Type B pancreatic cell (in vitro differentiated cells): Measurements from ENCODE around the gene PIAS1. TPM values are rescaled to one million over a fixed set of nuclear protein-coding genes. Genes with fewer than 3 reads are reported as not detected.

ENCODE experiments used
- DNase-seq: peaks from one replicate; pipeline ENCODE4 v3.0.0; 2021; ENCODE audit warnings: mixed read lengths; ENCODE audit not compliant: unreplicated experiment; ENCODE audit errors: extremely low spot score
- H3K27ac Mint-ChIP-seq: 2 replicates; pipeline ENCODE4 v1.8.0; 2021; ENCODE audit warnings: mild to moderate bottlenecking, mixed read lengths
- H3K27me3 Mint-ChIP-seq: 2 replicates; pipeline ENCODE4 v1.8.0; 2021; ENCODE audit warnings: mixed read lengths
- H3K36me3 Mint-ChIP-seq: 2 replicates; pipeline ENCODE4 v1.8.0; 2021; ENCODE audit warnings: mixed read lengths
- H3K4me1 Mint-ChIP-seq: one replicate; pipeline ENCODE4 v1.8.0; 2021; ENCODE audit warnings: mixed read lengths; ENCODE audit not compliant: unreplicated experiment
- H3K4me3 Mint-ChIP-seq: 2 replicates; pipeline ENCODE4 v1.8.0; 2021; ENCODE audit warnings: mild to moderate bottlenecking, mixed read lengths
- H3K9me3 Mint-ChIP-seq: 2 replicates; pipeline ENCODE4 v1.8.0; 2021; ENCODE audit warnings: mixed read lengths
- total RNA-seq: library from RNA; stranded (reverse); gene quantifications from 2 replicates; pipeline ENCODE4 v1.2.1, GENCODE V29; 2021; ENCODE audit warnings: low replicate concordance
- TF ChIP-seq, protein P1 (sequence below): fragments of 200-600 bp; sonication (generic); conservative IDR thresholded peaks from 2 replicates; pipeline ENCODE4 v1.5.0; 2021; ENCODE audit warnings: antibody characterized with exemption, mild to moderate bottlenecking

The PIAS1 gene
- total RNA-seq, 1 donor from 2014 or later = 56.2 TPM

DNA sequence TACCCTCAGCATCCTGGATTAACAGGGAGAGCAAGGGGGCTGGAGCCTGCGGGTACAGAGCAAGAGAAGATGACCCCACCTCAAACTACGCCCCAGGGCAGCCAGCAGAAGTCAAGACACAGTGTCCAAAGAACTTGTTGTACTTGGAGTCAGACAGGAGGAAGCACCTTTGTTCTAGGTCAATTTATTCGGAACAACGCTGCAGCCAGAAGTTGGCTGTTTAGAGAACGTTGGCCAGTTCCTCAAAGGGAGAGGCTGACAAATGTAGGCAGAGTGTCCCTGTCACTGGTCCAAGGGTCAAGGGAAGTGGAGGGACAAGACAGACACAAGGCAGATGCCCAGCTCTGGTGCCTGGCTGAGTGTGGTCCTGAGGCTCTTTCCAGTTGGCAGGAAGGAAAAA lies 32.1 kb upstream of the PIAS1 start:
- no peaks in the 10 kb centered on the region for H3K27me3 Mint-ChIP-seq
- peaks cover 4% of the 10 kb centered on the region for H3K36me3 Mint-ChIP-seq
- H3K4me1 Mint-ChIP-seq = peaks cover 12% of the 10 kb centered on the region
- no peak overlapping the region for H3K27ac Mint-ChIP-seq
- H3K9me3 Mint-ChIP-seq = peaks cover 12% of the 10 kb centered on the region
- no peak overlapping the region for H3K4me3 Mint-ChIP-seq
- DNase-seq = no peak
- TF ChIP-seq, protein P1, sequence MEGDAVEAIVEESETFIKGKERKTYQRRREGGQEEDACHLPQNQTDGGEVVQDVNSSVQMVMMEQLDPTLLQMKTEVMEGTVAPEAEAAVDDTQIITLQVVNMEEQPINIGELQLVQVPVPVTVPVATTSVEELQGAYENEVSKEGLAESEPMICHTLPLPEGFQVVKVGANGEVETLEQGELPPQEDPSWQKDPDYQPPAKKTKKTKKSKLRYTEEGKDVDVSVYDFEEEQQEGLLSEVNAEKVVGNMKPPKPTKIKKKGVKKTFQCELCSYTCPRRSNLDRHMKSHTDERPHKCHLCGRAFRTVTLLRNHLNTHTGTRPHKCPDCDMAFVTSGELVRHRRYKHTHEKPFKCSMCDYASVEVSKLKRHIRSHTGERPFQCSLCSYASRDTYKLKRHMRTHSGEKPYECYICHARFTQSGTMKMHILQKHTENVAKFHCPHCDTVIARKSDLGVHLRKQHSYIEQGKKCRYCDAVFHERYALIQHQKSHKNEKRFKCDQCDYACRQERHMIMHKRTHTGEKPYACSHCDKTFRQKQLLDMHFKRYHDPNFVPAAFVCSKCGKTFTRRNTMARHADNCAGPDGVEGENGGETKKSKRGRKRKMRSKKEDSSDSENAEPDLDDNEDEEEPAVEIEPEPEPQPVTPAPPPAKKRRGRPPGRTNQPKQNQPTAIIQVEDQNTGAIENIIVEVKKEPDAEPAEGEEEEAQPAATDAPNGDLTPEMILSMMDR = no peak

DNA sequence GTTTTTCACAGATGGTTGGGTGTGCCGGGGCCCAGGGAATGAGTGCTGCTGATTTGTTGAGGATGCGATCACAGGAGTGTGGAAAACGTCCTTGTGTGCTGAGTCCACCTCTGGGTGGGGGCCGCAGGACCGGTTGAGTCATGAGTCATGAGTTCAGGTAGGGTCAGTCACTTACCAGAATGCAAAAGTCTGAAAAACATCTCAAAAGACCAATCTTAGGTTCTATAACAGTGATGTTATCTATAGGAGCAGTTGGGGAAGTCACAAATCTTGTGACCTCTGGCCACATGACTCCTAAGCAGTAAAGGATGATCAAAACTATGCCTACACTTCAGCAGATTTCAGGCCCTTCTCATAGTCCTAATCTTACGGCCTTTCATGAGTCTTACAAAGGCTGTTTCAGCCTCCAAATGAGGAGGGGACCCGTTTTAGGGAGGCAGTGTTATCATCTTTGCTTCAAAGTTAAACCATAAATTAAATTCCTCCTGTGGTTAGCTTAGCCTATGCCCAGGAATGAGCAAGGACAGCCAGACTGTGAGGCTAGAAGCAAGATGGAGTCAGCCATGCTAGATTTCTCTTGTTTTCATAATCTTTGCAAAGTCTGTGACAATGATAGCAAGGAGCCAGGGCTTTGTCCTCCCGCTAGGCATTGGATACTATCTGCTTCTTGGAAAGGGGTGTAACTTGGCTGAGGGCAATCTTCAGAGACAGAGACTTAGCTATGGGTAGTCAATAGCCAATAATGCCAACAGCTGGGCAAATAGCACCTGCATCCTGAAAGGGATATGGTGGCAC lies 30.6 kb upstream of the PIAS1 start:
- DNase-seq = no peak
- H3K4me1 Mint-ChIP-seq = peaks cover 12% of the 10 kb centered on the region

DNA sequence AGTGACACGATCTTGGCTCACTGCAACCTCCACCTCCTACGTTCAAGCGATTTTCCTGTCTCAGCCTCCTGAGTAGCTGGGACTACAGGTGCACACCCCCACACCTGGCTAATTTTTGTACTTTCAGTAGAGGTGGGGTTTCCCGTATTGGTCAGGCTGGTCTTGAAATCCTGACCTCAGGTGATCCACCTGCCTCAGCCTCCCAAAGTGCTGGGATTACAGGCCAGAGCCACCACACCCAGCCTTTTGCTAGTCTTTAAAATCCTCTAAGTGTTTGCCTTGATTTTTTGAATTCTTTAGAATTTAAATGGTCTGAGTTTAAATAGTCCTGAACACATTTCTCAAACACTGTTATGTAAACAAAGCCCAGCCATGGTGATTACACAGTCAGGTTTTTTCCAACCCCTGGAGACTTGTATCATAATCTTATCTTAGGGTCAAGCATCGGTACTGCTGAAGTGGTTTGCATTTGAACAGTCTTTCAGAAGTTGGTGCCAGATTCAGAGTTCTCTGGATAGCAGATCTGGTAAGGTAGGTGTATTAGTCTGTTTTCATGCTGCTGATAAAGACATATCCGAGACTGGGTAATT lies 28.2 kb upstream of the PIAS1 start:
- Mint-ChIP-seq H3K4me3 (no peak overlapping the region), H3K9me3 (peaks cover 10% of the 10 kb centered on the region), H3K27ac (peak overlapping the region; percentile 12), H3K36me3 (no peaks in the 10 kb centered on the region), H3K4me1 (peaks cover 4% of the 10 kb centered on the region), H3K27me3 (no peaks in the 10 kb centered on the region)
- TF ChIP-seq, protein P1 = no peak
- DNase-seq = no peak

More for the DNA sequence above, 30.6 kb upstream of the PIAS1 start:
- Mint-ChIP-seq H3K4me3 (no peak overlapping the region), H3K36me3 (no peaks in the 10 kb centered on the region), H3K27me3 (no peaks in the 10 kb centered on the region), H3K27ac (no peak overlapping the region), H3K9me3 (peaks cover 10% of the 10 kb centered on the region)
- TF ChIP-seq, protein P1 = no peak

DNA sequence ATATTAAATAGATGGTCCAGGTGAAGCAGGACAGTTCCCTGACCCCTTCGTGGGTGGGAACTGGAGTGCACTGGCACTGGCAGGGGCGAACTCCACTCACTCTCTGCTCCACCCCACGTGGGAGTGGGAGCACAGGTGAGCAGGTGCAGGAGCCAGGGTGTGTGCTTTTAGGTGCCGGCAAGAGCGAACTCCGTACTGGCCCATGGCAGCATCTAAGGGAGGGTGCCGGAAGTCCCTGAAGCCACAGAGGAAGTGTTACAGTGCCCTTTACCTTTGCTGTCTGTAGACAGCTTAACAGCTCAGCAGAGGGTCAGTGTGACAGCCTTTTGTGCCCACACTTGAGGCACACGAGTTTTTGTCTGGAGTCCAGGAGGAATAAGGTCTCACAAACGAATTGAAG lies 26.7 kb upstream of the PIAS1 start:
- Mint-ChIP-seq H3K4me3 (no peak overlapping the region), H3K27me3 (no peaks in the 10 kb centered on the region), H3K36me3 (no peaks in the 10 kb centered on the region), H3K27ac (no peak overlapping the region), H3K9me3 (peaks cover 10% of the 10 kb centered on the region), H3K4me1 (peaks cover 4% of the 10 kb centered on the region)
- no peak for DNase-seq
- TF ChIP-seq, protein P1 = no peak

DNA sequence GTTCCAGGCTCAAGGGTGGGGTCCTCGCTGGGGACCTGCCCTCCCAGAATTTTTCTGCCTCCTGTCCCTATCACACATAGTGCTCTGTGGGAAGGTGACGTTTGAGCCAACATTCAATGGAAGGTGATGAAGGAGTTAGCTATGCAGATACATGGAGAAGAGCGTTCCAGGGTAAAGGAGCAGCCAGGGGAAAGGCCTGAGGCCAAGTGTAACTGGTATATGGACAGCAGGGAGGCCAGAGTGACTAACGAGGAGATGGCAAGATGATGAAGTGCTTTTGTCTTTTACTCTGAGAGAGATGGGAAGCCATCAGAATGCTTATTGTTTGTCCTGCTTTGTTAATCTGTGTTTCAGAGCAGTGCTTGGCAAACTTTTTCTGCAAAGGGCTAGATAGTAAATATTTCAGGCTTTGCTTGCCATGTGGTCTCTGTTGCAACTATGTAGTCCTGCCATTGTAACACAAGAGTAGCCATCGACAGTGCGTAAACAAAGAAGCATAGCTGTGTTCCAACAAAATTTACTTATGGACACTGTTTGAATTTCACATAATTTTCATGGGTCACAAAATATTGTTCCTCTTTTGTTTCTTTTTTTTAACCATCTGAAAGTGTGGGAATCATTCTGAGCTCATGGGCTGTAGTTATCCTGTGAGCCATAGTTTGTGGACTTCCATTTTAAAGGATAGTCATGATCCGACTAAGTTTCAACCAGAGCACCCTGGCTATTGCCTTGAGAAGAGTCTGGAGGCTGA lies 25.8 kb upstream of the PIAS1 start:
- H3K9me3 Mint-ChIP-seq = peaks cover 10% of the 10 kb centered on the region
- H3K4me1 Mint-ChIP-seq = peaks cover 4% of the 10 kb centered on the region
- DNase-seq = no peak
- H3K27ac Mint-ChIP-seq = no peak overlapping the region
- H3K36me3 Mint-ChIP-seq = no peaks in the 10 kb centered on the region
- H3K4me3 Mint-ChIP-seq = no peak overlapping the region
- H3K27me3 Mint-ChIP-seq = no peaks in the 10 kb centered on the region
- TF ChIP-seq, protein P1 = no peak
